A673 (cell line): ENCODE results near the gene SHROOM4. TPM values are rescaled to one million over a fixed set of nuclear protein-coding genes. Genes with fewer than 3 reads are reported as not detected.

Experiments
- BruUV-seq: library from RNA; stranded (reverse); fragments of 400-500 nt; replicated peaks from 2 replicates; lab custom pipeline; 2021; lab: Mats Ljungman, UMichigan
- CTCF ChIA-PET: fragments of 300-600 bp; sonication (Branson Sonifier 250); formaldehyde crosslinking; loops from one replicate; lab custom pipeline; 2022; ENCODE audit warnings: antibody characterized with exemption; lab: Charles Lee
- POLR2A ChIA-PET: fragments of 300-600 bp; sonication (Branson Sonifier 250); formaldehyde crosslinking; loops from one replicate; lab custom pipeline; 2022; ENCODE audit warnings: antibody characterized with exemption; ENCODE audit not compliant: low non-redundant PET; lab: Charles Lee
- DNase-seq: peaks from one replicate; pipeline ENCODE4 v3.0.0-alpha.2; 2015; ENCODE audit warnings: low spot score
- H3K27ac ChIP-seq: fragments of 200-600 bp; sonication (generic); 2 replicates; pipeline ENCODE4 v1.5.1; 2016; ENCODE audit warnings: mixed run types, low read depth, mild to moderate bottlenecking, mixed read lengths, antibody characterized with exemption, low read length; ENCODE audit not compliant: poor library complexity, severe bottlenecking
- H3K27me3 ChIP-seq: fragments of 200-600 bp; sonication (generic); replicated peaks from 2 replicates; pipeline ENCODE4 v1.6.1; 2017; ENCODE audit warnings: mixed run types, low read depth, mild to moderate bottlenecking, mixed read lengths, antibody characterized with exemption, low read length; ENCODE audit not compliant: insufficient read depth, poor library complexity
- H3K36me3 ChIP-seq: fragments of 200-600 bp; sonication (generic); 2 replicates; pipeline ENCODE4 v1.6.1; 2016; ENCODE audit warnings: mixed run types, mild to moderate bottlenecking, mixed read lengths, antibody characterized with exemption, low read length; ENCODE audit not compliant: insufficient read depth, poor library complexity, severe bottlenecking
- H3K4me1 ChIP-seq: fragments of 200-600 bp; sonication (generic); 2 replicates; pipeline ENCODE4 v1.6.1; 2017; ENCODE audit warnings: mixed run types, mild to moderate bottlenecking, mixed read lengths, antibody characterized with exemption, low read length; ENCODE audit not compliant: insufficient read depth, poor library complexity, severe bottlenecking
- H3K4me3 ChIP-seq: fragments of 200-600 bp; sonication (generic); 2 replicates; pipeline ENCODE4 v1.5.1; 2016; ENCODE audit warnings: low read depth, mixed run types, mild to moderate bottlenecking, mixed read lengths, low read length; ENCODE audit not compliant: poor library complexity, severe bottlenecking
- H3K9me3 ChIP-seq: fragments of 200-600 bp; sonication (generic); 2 replicates; pipeline ENCODE4 v1.6.1; 2016; ENCODE audit warnings: mixed run types, low read depth, mild to moderate bottlenecking, mixed read lengths, antibody characterized with exemption, low read length; ENCODE audit not compliant: poor library complexity, severe bottlenecking
- CTCF ChIP-seq: fragments of 300-800, 200-600 bp; sonication (generic); conservative IDR thresholded peaks from 2 replicates; pipeline ENCODE4 v1.5.1; 2017; ENCODE audit warnings: low read depth, mild to moderate bottlenecking, antibody characterized with exemption, low read length, moderate library complexity, mixed read lengths
- EZH2 ChIP-seq: fragments of 200-600 bp; sonication (generic); IDR thresholded peaks from 2 replicates; pipeline ENCODE4 v1.6.1; 2017; ENCODE audit warnings: borderline replicate concordance, low read depth, mild to moderate bottlenecking, mixed read lengths, antibody characterized with exemption, low read length; ENCODE audit not compliant: poor library complexity, severe bottlenecking
- intact Hi-C: fragments of 100-400 bp; cut with micrococcal nuclease; formaldehyde crosslinking; loops from one replicate; pipeline ENCODE4 v1.10.0; 2022; ENCODE audit not compliant: unreplicated experiment
- total RNA-seq: library from RNA; stranded (reverse); gene quantifications from 2 replicates; pipeline ENCODE4 v1.2.3, GENCODE V29; 2021

The SHROOM4 gene
- total RNA-seq, 1 experiment from 2014 or later: 7.0 TPM

DNA sequence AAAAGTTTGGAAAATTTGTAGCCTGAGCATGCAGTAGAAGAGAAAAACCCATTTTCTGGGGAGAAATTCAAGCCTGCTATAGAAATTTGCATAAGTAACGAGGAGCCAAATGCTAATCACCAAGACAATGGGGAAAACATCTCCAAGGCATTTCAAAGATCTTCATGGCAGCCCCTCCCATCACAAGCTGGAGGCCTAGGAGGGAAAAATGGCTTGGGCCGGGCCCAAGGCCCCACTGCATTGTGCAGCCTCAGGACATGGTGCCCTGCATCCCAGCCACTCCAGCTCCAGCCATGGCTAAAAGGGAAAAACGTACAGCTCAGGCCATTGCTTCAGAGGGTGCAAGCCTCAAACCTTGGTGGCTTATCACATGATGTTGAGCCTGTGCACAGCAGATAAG is 87.7 kb downstream of the SHROOM4 start:
- CTCF ChIA-PET: no interaction called here

DNA sequence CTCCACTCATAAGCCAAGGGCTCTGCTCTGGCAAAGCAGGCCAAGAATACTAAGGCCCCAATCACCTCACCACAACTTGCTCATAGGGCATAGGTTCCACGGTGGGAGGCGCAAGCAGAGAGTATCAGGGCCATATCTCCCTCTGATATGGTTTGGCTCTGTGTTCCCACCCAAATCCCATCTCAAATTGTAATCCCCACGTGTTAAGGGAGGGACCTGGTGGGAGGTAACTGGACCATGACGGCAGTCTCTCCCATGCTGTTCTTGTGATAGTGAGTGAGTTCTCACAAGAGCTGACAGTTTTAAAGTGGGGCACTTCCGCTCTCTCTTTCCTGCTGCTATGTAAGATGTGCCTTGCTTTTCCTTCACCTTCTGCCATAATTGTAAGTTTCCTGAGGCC is 88.7 kb downstream of the SHROOM4 start:
- no peak for DNase-seq
- Histone ChIP-seq H3K27me3 (no peaks in the 10 kb centered on the region), H3K4me3 (no peak overlapping the region), H3K9me3 (no peaks in the 10 kb centered on the region), H3K27ac (no peak overlapping the region), H3K36me3 (no peaks in the 10 kb centered on the region), H3K4me1 (peaks cover 21% of the 10 kb centered on the region)
- BruUV-seq: no TSS peak
- intact Hi-C loops: no loop called here
- ChIA-PET POLR2A (no interaction called here), CTCF (no interaction called here)
- TF ChIP-seq CTCF (no peak), EZH2 (no peak)

More for the DNA sequence above, 87.7 kb downstream of the SHROOM4 start:
- TF ChIP-seq EZH2 (no peak), CTCF (no peak)
- intact Hi-C loops: no loop called here
- no peaks in the 10 kb centered on the region for H3K27me3 ChIP-seq
- H3K4me3 ChIP-seq: no peak overlapping the region
- no TSS peak for BruUV-seq
- H3K4me1 ChIP-seq: peaks cover 17% of the 10 kb centered on the region
- H3K36me3 ChIP-seq: no peaks in the 10 kb centered on the region
- POLR2A ChIA-PET: no interaction called here
- no peak overlapping the region for H3K27ac ChIP-seq
- DNase-seq: no peak
- H3K9me3 ChIP-seq: no peaks in the 10 kb centered on the region

DNA sequence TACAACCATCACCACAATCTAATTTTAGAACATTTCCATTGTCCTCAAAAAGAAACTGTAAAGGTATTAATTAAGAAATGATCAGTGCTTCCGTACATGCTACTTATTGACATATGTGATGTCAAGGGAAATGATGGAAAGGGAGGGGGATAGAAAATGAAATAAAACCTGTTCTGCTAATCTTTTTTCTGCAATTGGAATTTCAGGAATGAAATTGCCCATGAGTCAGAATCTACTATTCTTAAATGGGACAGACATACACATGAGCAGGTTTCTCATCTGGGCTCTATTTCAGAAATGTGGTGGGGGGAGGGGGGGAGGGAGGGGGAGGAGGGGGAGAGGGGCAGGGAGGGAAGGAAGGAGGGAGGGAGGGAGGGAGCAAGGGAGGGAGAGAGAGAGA is 91.0 kb downstream of the SHROOM4 start:
- no TSS peak for BruUV-seq
- Histone ChIP-seq H3K27me3 (no peaks in the 10 kb centered on the region), H3K9me3 (no peaks in the 10 kb centered on the region), H3K36me3 (no peaks in the 10 kb centered on the region), H3K4me1 (peaks cover 21% of the 10 kb centered on the region), H3K4me3 (no peak overlapping the region), H3K27ac (no peak overlapping the region)
- intact Hi-C loops: no loop called here
- peak; percentile 25 for DNase-seq
- TF ChIP-seq CTCF (no peak), EZH2 (no peak)
- ChIA-PET CTCF (no interaction called here), POLR2A (no interaction called here)
